Measurements from ENCODE around the gene KSR2.

DNA sequence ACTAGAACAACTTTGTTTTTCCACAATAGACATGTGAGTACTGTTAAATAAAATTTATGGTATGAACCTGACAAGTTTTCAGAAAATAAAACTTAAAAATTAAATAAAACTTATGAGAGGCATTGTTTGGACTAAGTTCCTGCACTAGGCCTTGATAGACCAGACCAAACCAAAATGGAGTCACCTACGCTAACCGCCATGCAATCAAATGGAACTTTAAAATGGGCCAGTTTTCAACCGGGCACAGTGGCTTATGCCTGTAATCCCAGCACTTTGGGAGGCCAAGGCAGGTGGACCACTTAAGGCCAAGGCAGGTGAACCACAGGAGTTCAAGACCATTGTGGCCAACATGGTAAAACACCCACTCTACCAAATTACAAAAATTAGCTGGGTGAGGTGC lies 42.6 kb upstream of the KSR2 start:
- TF ChIP-seq POLR2AphosphoS5 (IDR thresholded peaks at IDR 0.05; ENCODE audit: borderline replicate concordance, low read depth, low read length) (no peak), EZH2 (IDR thresholded peaks at IDR 0.05) (no peak)

All from SK-N-MC (cell line).